Cardiac fibroblast (primary cell): ENCODE results near the gene GMPR2.

Experiments
- DNase-seq, 2 donors: peaks; one replicate each; pipeline versions ENCODE4 v3.0.0 to v3.0.0-alpha.2; 2010; ENCODE audit warnings: low read depth in 2 of 2
- H3K4me3 ChIP-seq, 2 donors: replicated peaks in 1 of 2; 1 replicate in 1 of 2; 2 replicates in 1 of 2; pipeline ENCODE4 v1.5.1; 2011; ENCODE audit warnings: low read depth in 2 of 2, low read length in 2 of 2, mild to moderate bottlenecking in 2 of 2, moderate library complexity in 1 of 2
- TF ChIP-seq, protein P1 (sequence below): IDR thresholded peaks from one replicate; pipeline ENCODE4 v1.5.1; 2011; ENCODE audit warnings: low read depth, mild to moderate bottlenecking, low read length, inconsistent platforms

The GMPR2 gene

DNA sequence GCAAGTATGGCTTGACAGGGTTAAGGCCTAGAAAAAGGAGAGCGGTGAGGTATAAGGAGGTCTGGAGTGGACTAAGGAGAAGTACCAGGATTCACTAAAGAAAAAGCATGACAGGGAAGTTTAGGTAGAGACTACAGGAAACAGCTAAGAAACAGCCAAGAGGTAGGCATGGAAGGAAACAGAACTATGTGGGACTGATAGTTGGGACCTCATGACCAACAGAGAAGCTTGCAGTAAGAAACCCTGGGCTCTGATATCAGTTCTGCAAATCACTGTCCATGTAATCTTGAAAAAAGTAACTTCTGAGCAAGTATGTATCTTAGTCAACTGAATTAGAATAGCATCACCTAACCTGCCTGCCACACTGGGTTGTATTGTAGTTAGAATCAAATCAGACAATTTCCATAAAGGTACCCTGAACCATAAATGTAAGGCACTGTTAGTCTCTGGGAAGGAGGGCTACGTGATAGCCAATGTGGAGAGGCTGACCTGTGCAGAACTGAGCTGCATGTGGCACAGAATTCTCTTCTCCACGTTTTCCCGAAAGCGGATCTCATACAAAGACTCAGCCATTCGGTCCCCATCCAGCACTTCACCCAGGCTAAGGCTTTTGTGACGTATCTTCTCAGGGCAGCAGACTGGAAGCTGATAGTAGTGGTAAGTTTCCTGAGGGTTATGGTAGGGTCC lies 38.4 kb upstream of the GMPR2 start:
- no peak for DNase-seq
- TF ChIP-seq, protein P1, sequence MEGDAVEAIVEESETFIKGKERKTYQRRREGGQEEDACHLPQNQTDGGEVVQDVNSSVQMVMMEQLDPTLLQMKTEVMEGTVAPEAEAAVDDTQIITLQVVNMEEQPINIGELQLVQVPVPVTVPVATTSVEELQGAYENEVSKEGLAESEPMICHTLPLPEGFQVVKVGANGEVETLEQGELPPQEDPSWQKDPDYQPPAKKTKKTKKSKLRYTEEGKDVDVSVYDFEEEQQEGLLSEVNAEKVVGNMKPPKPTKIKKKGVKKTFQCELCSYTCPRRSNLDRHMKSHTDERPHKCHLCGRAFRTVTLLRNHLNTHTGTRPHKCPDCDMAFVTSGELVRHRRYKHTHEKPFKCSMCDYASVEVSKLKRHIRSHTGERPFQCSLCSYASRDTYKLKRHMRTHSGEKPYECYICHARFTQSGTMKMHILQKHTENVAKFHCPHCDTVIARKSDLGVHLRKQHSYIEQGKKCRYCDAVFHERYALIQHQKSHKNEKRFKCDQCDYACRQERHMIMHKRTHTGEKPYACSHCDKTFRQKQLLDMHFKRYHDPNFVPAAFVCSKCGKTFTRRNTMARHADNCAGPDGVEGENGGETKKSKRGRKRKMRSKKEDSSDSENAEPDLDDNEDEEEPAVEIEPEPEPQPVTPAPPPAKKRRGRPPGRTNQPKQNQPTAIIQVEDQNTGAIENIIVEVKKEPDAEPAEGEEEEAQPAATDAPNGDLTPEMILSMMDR = no peak
- H3K4me3 ChIP-seq = peak overlapping the region; percentile 84 to 93

DNA sequence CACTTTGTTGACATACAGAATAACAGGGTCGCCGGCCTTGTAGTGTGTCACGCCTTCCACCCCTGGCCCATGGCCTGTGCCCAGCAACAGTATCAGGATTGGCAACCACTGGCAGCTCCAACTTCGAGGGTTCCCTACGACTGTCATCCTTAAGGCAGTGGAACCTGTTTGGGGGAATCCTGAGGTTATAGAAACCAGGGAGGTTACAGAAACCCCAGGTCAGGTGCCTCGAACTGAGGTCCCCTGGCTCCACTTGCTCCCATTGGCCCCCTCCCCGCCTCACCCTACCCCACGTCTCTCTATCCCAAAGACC lies 37.9 kb upstream of the GMPR2 start:
- peak overlapping the region; percentile 84 to 93 for H3K4me3 ChIP-seq
- TF ChIP-seq, protein P1 = no peak
- DNase-seq = no peak

GRCh38 chr14:24195186-24196070 lies 37.3 kb upstream of the GMPR2 start, which contains the start of gene TM9SF1:
Gene TM9SF1 (minus strand): TSS chr14:24195441. CDS start chr14:24195019, 422 bp downstream.
- H3K4me3 ChIP-seq = peak within 1 kb of the TSS; percentile 84 to 93
- TF ChIP-seq, protein P1 = no peak

GRCh38 chr14:24196071-24197055 lies 36.4 kb upstream of the GMPR2 start:
- DNase-seq = peak; percentile 27 to 35
- peak overlapping the region; percentile 84 to 93 for H3K4me3 ChIP-seq
- TF ChIP-seq, protein P1 = no peak

More at GRCh38 chr14:24195186-24196070, 37.3 kb upstream of the GMPR2 start, which contains the start of gene TM9SF1:
- peak; percentile 89 to 92 for DNase-seq

DNA sequence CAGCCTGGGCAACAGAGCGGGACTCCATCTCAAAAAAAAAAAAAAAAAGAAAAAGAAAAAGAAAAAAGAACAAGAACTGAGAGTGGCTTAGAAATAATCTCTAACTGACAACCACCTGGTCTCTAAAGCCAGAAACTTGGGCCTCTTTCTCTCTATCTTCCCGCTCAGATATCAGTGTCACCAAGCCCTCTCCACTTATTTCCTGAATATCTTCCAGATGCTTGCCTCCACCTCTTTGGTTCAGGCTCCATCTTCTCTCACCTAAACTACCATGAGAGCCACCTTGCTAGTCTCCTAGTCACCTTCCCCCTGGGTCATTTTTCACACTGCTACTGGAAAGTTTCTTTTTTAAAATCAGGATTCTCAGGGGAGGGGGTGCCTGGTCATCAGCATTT lies 35.7 kb upstream of the GMPR2 start:
- TF ChIP-seq, protein P1 = no peak

More for the DNA sequence above, 35.7 kb upstream of the GMPR2 start:
- H3K4me3 ChIP-seq = no peak overlapping the region
- no peak for DNase-seq
